ENCODE data around the gene STX2.
"Not testable (repeated sequence)": the region's sequence is repeated elsewhere in the genome, so short reads cannot be mapped to it uniquely, and the experiment has no call there.

DNA sequence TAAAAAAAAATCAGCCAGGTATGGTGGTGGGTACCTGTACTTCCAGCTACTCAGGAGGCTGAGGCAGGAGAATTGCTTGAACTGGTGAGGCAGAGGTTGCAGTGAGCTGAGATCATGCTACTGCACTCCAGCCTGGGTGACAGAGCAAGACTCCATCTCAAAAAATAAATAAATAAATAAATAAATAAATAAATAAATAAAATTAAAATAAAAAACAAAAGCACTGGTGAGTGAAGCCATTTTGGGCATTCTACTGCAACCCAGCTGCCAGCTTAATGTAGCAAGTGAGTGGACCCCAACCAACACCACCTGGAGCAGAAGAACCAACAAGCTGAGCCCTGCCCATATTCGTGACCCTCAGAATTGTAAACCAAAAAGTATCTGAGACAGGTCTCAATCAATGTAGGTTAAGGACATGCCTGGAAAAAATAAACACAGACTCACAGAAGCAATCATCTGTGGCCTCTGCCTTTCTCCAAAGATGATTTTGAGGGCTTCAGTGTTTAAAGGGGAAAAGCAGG, 9.8 kb upstream of the STX2 start:
- TF ChIP-seq, protein P1, sequence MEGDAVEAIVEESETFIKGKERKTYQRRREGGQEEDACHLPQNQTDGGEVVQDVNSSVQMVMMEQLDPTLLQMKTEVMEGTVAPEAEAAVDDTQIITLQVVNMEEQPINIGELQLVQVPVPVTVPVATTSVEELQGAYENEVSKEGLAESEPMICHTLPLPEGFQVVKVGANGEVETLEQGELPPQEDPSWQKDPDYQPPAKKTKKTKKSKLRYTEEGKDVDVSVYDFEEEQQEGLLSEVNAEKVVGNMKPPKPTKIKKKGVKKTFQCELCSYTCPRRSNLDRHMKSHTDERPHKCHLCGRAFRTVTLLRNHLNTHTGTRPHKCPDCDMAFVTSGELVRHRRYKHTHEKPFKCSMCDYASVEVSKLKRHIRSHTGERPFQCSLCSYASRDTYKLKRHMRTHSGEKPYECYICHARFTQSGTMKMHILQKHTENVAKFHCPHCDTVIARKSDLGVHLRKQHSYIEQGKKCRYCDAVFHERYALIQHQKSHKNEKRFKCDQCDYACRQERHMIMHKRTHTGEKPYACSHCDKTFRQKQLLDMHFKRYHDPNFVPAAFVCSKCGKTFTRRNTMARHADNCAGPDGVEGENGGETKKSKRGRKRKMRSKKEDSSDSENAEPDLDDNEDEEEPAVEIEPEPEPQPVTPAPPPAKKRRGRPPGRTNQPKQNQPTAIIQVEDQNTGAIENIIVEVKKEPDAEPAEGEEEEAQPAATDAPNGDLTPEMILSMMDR (IDR thresholded peaks at IDR 0.05; ENCODE audit: poor library complexity), result not testable (repeated sequence)
- not testable (repeated sequence) for TF ChIP-seq EZH2 (IDR thresholded peaks at IDR 0.05; ENCODE audit: borderline replicate concordance); EZH2phosphoT487 (IDR thresholded peaks at IDR 0.05; ENCODE audit: low read depth, severe bottlenecking, unreplicated experiment)

All from hepatocyte (in vitro differentiated cells).